Measurements from ENCODE around the gene ATG4B. TPM values are rescaled to one million over a fixed set of nuclear protein-coding genes. Genes with fewer than 3 reads are reported as not detected.

Gene ATG4B
- 68.2 and 83.3 TPM in 2 replicates for total RNA-seq

GRCh38 chr2:241637018-241637794 is at the start of gene ATG4B, which contains the start of gene THAP4:
ATG4B (plus strand) TSS chr2:241637693; CDS start chr2:241637715, 22 bp downstream.
THAP4 (minus strand) TSS chr2:241637158; CDS start chr2:241637017, 141 bp downstream.

GRCh38 chr2:241686650-241687425 is 49.3 kb downstream of the ATG4B start, which contains the start of gene DTYMK:
DTYMK (minus strand) TSS chr2:241686815; CDS start chr2:241686783, 32 bp downstream.

DNA sequence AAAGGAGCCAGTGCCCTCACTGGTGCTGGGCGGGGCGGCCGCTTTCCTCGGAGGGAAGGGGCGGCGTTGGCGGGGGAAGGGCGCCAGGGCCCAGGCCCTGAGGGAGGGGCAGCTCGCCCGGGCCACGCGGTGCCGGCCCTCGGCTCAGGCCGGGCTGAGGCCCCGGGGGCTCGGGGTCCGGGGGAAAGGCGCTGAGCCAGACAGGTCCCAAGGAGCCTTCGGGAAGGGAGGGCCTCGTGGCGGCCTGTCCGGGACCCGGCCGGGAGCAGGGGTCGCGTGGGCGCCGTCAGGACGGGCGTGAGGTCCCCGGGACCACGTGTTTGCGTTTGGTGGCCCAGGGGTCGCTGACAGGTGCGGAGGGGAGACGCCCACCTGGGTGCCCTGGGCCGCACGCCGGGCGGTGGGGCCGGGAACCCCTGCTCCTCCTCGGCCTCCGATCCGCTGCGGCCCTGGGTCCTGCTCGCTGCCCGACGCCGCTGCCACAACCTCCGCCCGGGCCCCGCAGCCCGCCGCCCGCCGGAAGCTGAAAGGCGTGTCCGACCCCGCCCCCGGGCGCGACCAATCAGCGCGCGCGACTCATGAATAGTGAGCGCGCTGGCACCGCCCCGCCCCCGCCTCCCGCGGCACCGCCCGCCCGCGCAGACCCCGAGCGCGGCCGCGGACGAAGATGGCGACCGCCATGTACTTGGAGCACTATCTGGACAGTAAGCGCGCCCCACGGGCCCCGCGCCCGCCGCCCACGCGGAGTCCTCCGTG is 64.1 kb downstream of the ATG4B start, which contains the start of gene ING5:
Gene ING5, plus strand, starts transcription at position 641 of the 756 bp plus-strand sequence. Its CDS starts 27 bp downstream, at position 668.

Other genes starting within 250 kb of the ATG4B start
- gene STK25, start 129.1 kb upstream of the ATG4B start, total RNA-seq: 279 and 283 TPM in 2 replicates
- 77.7 and 133 TPM in 2 replicates for gene BOK, start 78.9 kb upstream of the ATG4B start, total RNA-seq
- gene THAP4, start 535 bp upstream of the ATG4B start, total RNA-seq: 65.4 and 69.1 TPM in 2 replicates
- 32.2 and 149 TPM in 2 replicates for gene DTYMK, start 49.1 kb downstream of the ATG4B start, total RNA-seq
- 18.7 and 21.7 TPM in 2 replicates for gene ING5, start 64.3 kb downstream of the ATG4B start, total RNA-seq
- 14.0 and 26.5 TPM in 2 replicates for gene D2HGDH, start 96.9 kb downstream of the ATG4B start, total RNA-seq
- gene GAL3ST2, start 139.1 kb downstream of the ATG4B start, total RNA-seq: 1.0 TPM in 1 of 2 replicates, not detected in the other
- gene NEU4, start 171.5 kb downstream of the ATG4B start, total RNA-seq: under 0.01 TPM in 1 of 2 replicates, not detected in the other
- gene PDCD1, start 221.2 kb downstream of the ATG4B start, total RNA-seq: not detected in 2 replicates
- gene RTP5, start 232.0 kb downstream of the ATG4B start, total RNA-seq: not detected in 2 replicates

Measured in mesangial cell (primary cell).